ENCODE measurements around the gene RNF34.
A peak's percentile ranks its signal among the peaks of the same experiment; 100 is the strongest.

GRCh38 chr12:121424624-121424975 is 24.7 kb downstream of the RNF34 start:
- TF ChIP-seq POLR2AphosphoS5 (IDR thresholded peaks at IDR 0.05; ENCODE audit: low read depth, low read length): 0 out of 2 replicates have a peak, but pooled peaks have one; percentile 11
- TF ChIP-seq, protein P1, sequence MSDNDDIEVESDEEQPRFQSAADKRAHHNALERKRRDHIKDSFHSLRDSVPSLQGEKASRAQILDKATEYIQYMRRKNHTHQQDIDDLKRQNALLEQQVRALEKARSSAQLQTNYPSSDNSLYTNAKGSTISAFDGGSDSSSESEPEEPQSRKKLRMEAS (IDR thresholded peaks at IDR 0.05): no peak
